ENCODE results near the gene TIMM23B.
"Not testable (repeated sequence)": the region's sequence is repeated elsewhere in the genome, so short reads cannot be mapped to it uniquely, and the experiment has no call there.

DNA sequence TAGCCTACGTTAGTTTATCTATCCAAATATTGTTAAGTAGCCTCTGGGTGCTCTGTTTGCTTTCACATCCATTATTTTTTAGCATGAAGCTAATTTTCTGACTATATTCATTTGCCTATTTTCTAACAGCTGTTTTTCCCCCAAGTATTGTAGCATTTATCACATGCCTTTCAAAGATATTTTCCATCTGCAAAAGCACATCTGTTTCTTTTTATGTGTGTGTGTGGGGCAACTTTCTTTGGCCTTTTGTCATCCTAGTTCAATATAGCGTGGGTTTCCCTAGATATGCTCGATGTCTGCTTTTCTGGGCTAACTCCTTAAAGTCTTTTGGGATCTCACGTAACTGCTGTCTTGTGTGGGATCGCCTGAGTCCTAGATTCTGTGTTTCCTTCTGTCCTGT lies 53.5 kb downstream of the TIMM23B start:
- TF ChIP-seq, protein P1, sequence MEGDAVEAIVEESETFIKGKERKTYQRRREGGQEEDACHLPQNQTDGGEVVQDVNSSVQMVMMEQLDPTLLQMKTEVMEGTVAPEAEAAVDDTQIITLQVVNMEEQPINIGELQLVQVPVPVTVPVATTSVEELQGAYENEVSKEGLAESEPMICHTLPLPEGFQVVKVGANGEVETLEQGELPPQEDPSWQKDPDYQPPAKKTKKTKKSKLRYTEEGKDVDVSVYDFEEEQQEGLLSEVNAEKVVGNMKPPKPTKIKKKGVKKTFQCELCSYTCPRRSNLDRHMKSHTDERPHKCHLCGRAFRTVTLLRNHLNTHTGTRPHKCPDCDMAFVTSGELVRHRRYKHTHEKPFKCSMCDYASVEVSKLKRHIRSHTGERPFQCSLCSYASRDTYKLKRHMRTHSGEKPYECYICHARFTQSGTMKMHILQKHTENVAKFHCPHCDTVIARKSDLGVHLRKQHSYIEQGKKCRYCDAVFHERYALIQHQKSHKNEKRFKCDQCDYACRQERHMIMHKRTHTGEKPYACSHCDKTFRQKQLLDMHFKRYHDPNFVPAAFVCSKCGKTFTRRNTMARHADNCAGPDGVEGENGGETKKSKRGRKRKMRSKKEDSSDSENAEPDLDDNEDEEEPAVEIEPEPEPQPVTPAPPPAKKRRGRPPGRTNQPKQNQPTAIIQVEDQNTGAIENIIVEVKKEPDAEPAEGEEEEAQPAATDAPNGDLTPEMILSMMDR (IDR thresholded peaks at IDR 0.05), result not testable (repeated sequence)
- TF ChIP-seq ZFX (IDR thresholded peaks at IDR 0.05; ENCODE audit: borderline replicate concordance), result not testable (repeated sequence)
